HEK293T (cell line): Measurements from ENCODE around the gene CLDN2.
A peak's percentile ranks its signal among the peaks of the same experiment; 100 is the strongest.
"Not testable (repeated sequence)": the region's sequence is repeated elsewhere in the genome, so short reads cannot be mapped to it uniquely, and the experiment has no call there.

Source experiments
- CTCF ChIA-PET: fragments of 350-600 bp; formaldehyde crosslinking; extraction: SDS; loops from one replicate; lab custom pipeline; 2021; ENCODE audit warnings: antibody characterized with exemption, inconsistent platforms; lab: Yijun Ruan, JAX
- POLR2A ChIA-PET: fragments of 350-600 bp; formaldehyde crosslinking; extraction: SDS; loops from one replicate; lab custom pipeline; 2020; ENCODE audit warnings: antibody characterized with exemption, inconsistent platforms; lab: Yijun Ruan, JAX
- DNase-seq: peaks from one replicate; pipeline ENCODE4 v3.0.0; 2012; ENCODE audit warnings: mixed read lengths; ENCODE audit errors: extremely low spot score
- ARNT ChIP-seq: fragments of 450-650 bp; IDR thresholded peaks from 2 replicates; pipeline ENCODE4 v1.6.1; 2017; ENCODE audit warnings: mild to moderate bottlenecking
- BHLHE40 ChIP-seq: fragments of 450-650 bp; IDR thresholded peaks from 2 replicates; pipeline ENCODE4 v1.6.1; 2016; ENCODE audit warnings: mild to moderate bottlenecking, moderate library complexity, borderline replicate concordance
- CTBP1 ChIP-seq: fragments of 450-650 bp; IDR thresholded peaks from 2 replicates; pipeline ENCODE4 v1.6.1; 2016; ENCODE audit warnings: borderline replicate concordance
- ELF4 ChIP-seq: fragments of 450-650 bp; IDR thresholded peaks from 2 replicates; pipeline ENCODE4 v1.6.1; 2017; ENCODE audit warnings: antibody characterized with exemption
- FOXA1 ChIP-seq: fragments of 450-650 bp; IDR thresholded peaks from 2 replicates; pipeline ENCODE4 v1.6.1; 2016; ENCODE audit warnings: mild to moderate bottlenecking
- FOXK2 ChIP-seq: fragments of 450-650 bp; IDR thresholded peaks from 2 replicates; pipeline ENCODE4 v1.6.1; 2016; ENCODE audit warnings: mild to moderate bottlenecking
- FOXM1 ChIP-seq: fragments of 450-650 bp; IDR thresholded peaks from 2 replicates; pipeline ENCODE4 v1.6.1; 2017; ENCODE audit warnings: mild to moderate bottlenecking, borderline replicate concordance
- HDGF ChIP-seq: fragments of 450-650 bp; IDR thresholded peaks from 2 replicates; pipeline ENCODE4 v1.6.1; 2017; ENCODE audit warnings: antibody characterized with exemption, borderline replicate concordance
- L3MBTL2 ChIP-seq: fragments of 450-650 bp; conservative IDR thresholded peaks from 2 replicates; pipeline ENCODE4 v1.6.1; 2016; ENCODE audit warnings: mild to moderate bottlenecking
- LEF1 ChIP-seq: fragments of 450-650 bp; IDR thresholded peaks from 2 replicates; pipeline ENCODE4 v1.6.1; 2017; ENCODE audit warnings: mild to moderate bottlenecking, borderline replicate concordance
- NFRKB ChIP-seq: fragments of 450-650 bp; IDR thresholded peaks from 2 replicates; pipeline ENCODE4 v1.6.1; 2016; ENCODE audit warnings: mild to moderate bottlenecking, moderate library complexity
- SP1 ChIP-seq: fragments of 450-650 bp; IDR thresholded peaks from 2 replicates; pipeline ENCODE4 v1.6.1; 2017
- SUZ12 ChIP-seq: fragments of 450-650 bp; IDR thresholded peaks from 2 replicates; pipeline ENCODE4 v1.6.1; 2016; ENCODE audit warnings: mild to moderate bottlenecking
- TARDBP ChIP-seq: fragments of 450-650 bp; IDR thresholded peaks from 2 replicates; pipeline ENCODE4 v1.6.1; 2016
- ZNF384 ChIP-seq: fragments of 450-650 bp; IDR thresholded peaks from 2 replicates; pipeline ENCODE4 v1.6.1; 2016
- TF ChIP-seq, protein P1 (sequence below): fragments of 450-650 bp; IDR thresholded peaks from 2 replicates; pipeline ENCODE4 v1.6.1; 2016

Gene CLDN2, protein sequence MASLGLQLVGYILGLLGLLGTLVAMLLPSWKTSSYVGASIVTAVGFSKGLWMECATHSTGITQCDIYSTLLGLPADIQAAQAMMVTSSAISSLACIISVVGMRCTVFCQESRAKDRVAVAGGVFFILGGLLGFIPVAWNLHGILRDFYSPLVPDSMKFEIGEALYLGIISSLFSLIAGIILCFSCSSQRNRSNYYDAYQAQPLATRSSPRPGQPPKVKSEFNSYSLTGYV

DNA sequence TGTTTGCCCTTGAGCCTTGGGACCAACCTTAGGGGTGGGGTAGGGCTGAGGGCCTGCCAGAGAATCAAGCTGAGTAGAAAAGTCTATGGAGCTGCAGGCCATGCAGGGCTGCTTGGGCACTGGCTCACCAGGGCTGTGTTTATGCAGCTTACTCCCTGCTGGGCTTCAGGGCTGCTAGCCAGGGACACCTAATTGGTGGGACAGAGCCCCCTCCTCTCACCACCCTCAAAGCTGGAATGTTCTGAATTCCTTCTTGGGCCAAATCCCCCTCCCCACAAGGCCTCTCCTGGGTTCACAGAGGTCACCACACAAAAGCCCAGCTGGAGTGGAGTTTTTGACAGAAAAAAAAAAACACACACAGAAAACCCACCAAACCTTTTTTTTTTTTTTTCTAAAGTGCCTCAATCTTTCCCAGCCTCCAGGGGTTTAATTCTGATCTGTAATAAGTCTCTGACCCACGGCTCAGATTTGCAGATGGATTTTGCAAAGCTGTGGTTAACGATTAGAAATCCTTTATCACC is at the start of gene CLDN2:
TSS of gene CLDN2 (plus strand) at position 471 of the 521 bp plus-strand sequence. CDS start 7,827 bp downstream, outside the sequence.
- CTCF ChIA-PET, result no interaction called here
- no peak for TF ChIP-seq NFRKB
- no peak for TF ChIP-seq LEF1
- DNase-seq, result no peak
- POLR2A ChIA-PET, result no interaction called here

DNA sequence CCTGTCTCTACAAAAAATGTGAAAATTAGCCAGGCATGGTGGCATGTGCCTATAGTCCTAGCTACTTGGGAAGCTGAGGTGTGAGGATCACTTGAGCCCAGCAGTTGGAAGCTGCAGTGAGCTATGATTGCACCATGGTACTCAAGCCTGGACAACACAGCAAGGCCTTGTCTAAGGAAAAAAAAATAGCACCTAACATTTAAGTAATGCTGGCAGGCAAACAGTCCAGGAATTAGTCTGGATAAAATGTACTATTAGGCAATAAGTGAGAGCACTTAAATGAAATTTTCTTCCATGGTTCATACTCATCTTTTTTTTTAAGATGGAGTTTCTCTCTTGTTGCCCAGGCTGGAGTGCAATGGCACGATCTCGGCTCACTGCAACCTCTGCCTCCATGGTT is 47.4 kb upstream of the CLDN2 start:
- DNase-seq, POLR2A ChIA-PET: not testable (repeated sequence)
- CTCF ChIA-PET, result interaction anchor here (1.5 kb wide), 1 partner anchor 9 kb away, joined by 7 read pairs; no protein-coding TSS in a partner anchor

DNA sequence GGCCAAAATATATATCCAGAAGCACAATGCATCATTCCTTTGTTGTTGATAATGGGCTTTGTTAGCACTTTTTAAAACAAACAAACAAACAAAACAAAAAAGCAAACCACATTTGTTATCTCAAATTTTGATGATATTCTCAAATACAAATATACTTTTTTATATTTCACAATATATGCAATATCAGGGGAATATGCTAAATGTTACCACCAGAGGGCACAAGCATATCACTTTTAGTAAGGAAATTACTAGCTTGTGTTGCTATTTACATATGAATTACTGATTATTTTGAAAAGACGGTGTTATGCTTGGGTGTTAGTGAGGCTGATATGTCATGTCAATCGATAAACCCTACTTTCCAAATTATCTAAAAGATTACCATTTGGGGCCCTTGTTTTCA is 46.1 kb upstream of the CLDN2 start:
- ChIA-PET POLR2A (no interaction called here), CTCF (interaction anchor here (0.6 to 2.1 kb wide), 7 partner anchors 11 to 247 kb away, joined by 3 to 8 read pairs (median 3); no protein-coding TSS in a partner anchor)
- TF ChIP-seq, protein P1, sequence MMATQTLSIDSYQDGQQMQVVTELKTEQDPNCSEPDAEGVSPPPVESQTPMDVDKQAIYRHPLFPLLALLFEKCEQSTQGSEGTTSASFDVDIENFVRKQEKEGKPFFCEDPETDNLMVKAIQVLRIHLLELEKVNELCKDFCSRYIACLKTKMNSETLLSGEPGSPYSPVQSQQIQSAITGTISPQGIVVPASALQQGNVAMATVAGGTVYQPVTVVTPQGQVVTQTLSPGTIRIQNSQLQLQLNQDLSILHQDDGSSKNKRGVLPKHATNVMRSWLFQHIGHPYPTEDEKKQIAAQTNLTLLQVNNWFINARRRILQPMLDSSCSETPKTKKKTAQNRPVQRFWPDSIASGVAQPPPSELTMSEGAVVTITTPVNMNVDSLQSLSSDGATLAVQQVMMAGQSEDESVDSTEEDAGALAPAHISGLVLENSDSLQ, result no peak
- no peak for TF ChIP-seq SUZ12
- no peak for TF ChIP-seq SP1
- TF ChIP-seq ZNF384, result no peak
- DNase-seq, result no peak

DNA sequence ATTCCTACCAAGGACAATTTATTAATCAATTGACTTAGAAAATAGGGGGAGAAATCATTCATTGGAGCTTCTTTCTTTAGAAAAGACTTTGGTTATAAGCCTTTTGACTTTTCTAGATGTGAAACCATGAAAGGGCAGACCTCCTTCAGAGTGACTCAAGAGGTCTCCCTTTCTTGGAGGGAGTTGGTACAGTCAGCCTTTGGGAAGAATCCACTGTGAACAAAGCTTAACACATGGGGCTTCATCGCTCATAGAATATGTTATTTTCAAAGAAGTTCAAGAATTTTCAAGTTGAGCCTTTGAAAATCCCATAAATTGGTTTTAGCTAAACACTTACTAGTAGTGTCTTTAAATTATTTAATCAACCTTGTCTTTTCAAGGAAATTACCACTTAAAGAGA is 45.1 kb upstream of the CLDN2 start:
- TF ChIP-seq BHLHE40, result no peak
- TF ChIP-seq ARNT, result no peak
- no peak for TF ChIP-seq FOXM1
- no peak for TF ChIP-seq FOXA1
- TF ChIP-seq CTBP1, result no peak
- TF ChIP-seq FOXK2, result no peak
- TF ChIP-seq ELF4, result no peak
- TF ChIP-seq ZNF384, result no peak
- TF ChIP-seq HDGF, result no peak
- no peak for TF ChIP-seq L3MBTL2
- no peak for TF ChIP-seq SUZ12
- no peak for DNase-seq
- CTCF ChIA-PET, result interaction anchor here (0.7 to 2.1 kb wide), 2 partner anchors 12 to 16 kb away, joined by 6 to 8 read pairs; no protein-coding TSS in a partner anchor
- POLR2A ChIA-PET, result no interaction called here

DNA sequence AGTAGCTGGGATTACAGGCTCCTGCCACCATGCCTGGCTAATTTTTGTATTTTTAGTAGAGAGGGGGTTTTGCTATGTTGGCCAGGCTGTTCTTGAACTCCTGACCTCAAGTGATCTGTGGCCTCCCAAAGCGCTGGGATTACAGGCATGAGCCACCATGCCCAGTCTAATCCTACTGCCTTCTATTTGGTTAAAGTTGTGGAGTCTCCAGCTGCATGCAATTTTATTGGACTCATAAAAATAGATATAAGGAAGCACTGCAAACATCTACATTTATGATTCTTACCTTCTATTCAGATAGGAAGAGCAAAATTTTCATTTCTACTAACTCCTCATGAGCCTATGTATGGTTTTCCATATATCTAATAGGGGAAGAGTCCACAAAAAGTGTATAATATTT is 30.7 kb upstream of the CLDN2 start:
- TF ChIP-seq FOXM1 (no peak), ZNF384 (no peak), SP1 (no peak), TARDBP (no peak), FOXK2 (no peak), L3MBTL2 (no peak), SUZ12 (no peak), NFRKB (no peak), HDGF (no peak), CTBP1 (no peak), LEF1 (no peak), ARNT (no peak)
- ChIA-PET POLR2A (no interaction called here), CTCF (no interaction called here)
- DNase-seq, result no peak

DNA sequence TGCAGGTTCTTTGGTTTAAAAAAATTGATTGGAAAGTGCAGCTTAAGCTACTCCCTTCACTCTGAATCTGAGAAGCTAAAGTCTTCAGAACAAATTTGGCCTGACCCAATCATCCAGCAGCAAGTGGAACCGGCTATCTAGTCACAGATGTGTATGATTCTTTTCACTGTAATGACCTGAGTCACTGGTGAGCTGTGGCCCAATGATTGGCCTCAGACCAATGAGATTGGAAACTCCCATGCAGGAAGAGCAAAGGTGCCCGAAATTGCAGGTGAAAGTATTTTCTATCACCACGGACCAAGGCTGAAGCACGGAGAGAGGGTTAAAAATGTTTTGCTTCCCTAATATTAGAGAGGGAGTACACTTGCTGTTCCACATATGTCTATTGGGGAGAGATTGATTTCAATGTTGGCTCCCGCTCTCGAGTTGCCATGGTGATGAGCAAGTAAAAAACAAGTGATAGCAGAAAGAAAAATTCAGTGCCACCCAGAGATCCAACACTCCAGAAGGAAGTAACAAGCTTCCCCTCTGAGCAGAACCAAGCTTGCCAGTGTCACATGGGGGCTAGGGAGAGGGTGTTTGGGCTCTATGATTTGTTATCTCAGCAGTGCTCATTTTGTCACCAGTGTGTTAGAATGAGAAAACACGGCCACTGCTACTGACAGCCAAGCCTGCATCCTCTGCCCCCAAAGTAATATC is 28.3 kb upstream of the CLDN2 start:
- ChIA-PET CTCF (interaction anchor here (0.5 to 0.8 kb wide), 2 partner anchors 282 to 436 kb away, joined by 3 read pairs; no protein-coding TSS in a partner anchor), POLR2A (no interaction called here)
- TF ChIP-seq LEF1, result no peak
- TF ChIP-seq BHLHE40, result no peak
- no peak for TF ChIP-seq FOXM1
- no peak for TF ChIP-seq ELF4
- TF ChIP-seq ZNF384, result no peak
- no peak for TF ChIP-seq SUZ12
- TF ChIP-seq FOXA1, result no peak
- no peak for TF ChIP-seq SP1
- TF ChIP-seq NFRKB, result no peak
- no peak for TF ChIP-seq FOXK2
- TF ChIP-seq, protein P1, result no peak
- TF ChIP-seq L3MBTL2, result no peak
- no peak for DNase-seq

DNA sequence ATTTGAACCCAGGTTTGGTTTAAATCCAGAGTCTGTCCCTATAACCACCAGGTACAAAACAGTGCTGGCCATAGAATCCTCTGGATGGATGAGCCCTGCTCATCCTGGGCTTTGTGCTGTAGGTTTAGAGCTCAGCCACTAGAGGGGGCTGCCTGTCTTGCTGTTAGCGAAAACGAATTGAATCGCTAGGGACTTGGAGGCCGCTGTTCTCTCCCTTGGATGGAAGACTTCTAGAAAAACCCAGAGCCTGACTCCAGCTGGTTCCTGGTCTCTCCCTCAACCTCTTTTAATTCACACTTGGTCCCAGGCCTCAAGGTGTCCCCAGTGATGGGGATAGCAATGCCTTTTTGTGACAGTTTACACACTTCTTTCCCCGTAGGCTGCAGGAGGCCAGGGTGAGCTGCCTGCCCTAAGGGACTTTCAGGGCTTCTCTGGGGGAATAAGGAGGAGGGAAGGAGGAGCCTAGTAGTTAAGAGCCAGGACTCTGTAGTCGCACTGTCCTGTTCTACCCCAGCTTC is 25.8 kb upstream of the CLDN2 start:
- TF ChIP-seq TARDBP, result no peak
- TF ChIP-seq BHLHE40, result no peak
- TF ChIP-seq LEF1, result no peak
- TF ChIP-seq NFRKB, result no peak
- no peak for TF ChIP-seq SP1
- TF ChIP-seq FOXA1, result no peak
- no peak for TF ChIP-seq FOXM1
- no peak for TF ChIP-seq ARNT
- TF ChIP-seq ELF4, result no peak
- no peak for TF ChIP-seq CTBP1
- TF ChIP-seq FOXK2, result no peak
- TF ChIP-seq HDGF, result no peak
- TF ChIP-seq, protein P1, result no peak
- ChIA-PET CTCF (interaction anchor here (0.6 to 2.0 kb wide), 14 partner anchors 10 to 1105 kb away, joined by 3 to 22 read pairs (median 3); partner anchors contain the start of gene RIPPLY1), POLR2A (interaction anchor here (1.1 kb wide), 1 partner anchor 11 kb away, joined by 3 read pairs; no protein-coding TSS in a partner anchor)
- DNase-seq, result peak; percentile 85
